MCF 10A (cell line): ENCODE data around the gene ZNF783. TPM values are rescaled to one million over a fixed set of nuclear protein-coding genes. Genes with fewer than 3 reads are reported as not detected.
"Not testable (repeated sequence)": the region's sequence is repeated elsewhere in the genome, so short reads cannot be mapped to it uniquely, and the experiment has no call there.

Experiments used
- BruUV-seq: library from RNA; stranded (reverse); fragments of 400-500 nt; replicated peaks from 2 replicates; lab custom pipeline; 2021; lab: Mats Ljungman, UMichigan
- CTCF ChIA-PET: fragments of 300-600 bp; sonication (Branson Sonifier 250); formaldehyde crosslinking; extraction: SDS; loops from one replicate; lab custom pipeline; 2021; ENCODE audit warnings: antibody characterized with exemption, inconsistent platforms; lab: Yijun Ruan, JAX
- POLR2A ChIA-PET: fragments of 300-600, 350-650 bp; sonication (Branson Sonifier 250); formaldehyde crosslinking; extraction: SDS; loops from one replicate; lab custom pipeline; 2020; ENCODE audit warnings: antibody characterized with exemption, inconsistent platforms; lab: Yijun Ruan, JAX
- DNase-seq: peaks from one replicate; pipeline ENCODE4 v3.0.0-alpha.2; 2018; ENCODE audit not compliant: unreplicated experiment
- H3K27ac Mint-ChIP-seq: one replicate; pipeline ENCODE4 v1.8.0; 2022; ENCODE audit warnings: mild to moderate bottlenecking, low read depth, mixed read lengths; ENCODE audit not compliant: unreplicated experiment
- H3K27me3 Mint-ChIP-seq: one replicate; pipeline ENCODE4 v1.8.0; 2022; ENCODE audit warnings: mixed read lengths; ENCODE audit not compliant: insufficient read depth, unreplicated experiment
- H3K36me3 Mint-ChIP-seq: one replicate; pipeline ENCODE4 v1.8.0; 2022; ENCODE audit warnings: mild to moderate bottlenecking, moderate library complexity, mixed read lengths; ENCODE audit not compliant: insufficient read depth, unreplicated experiment
- H3K4me1 Mint-ChIP-seq: one replicate; pipeline ENCODE4 v1.8.0; 2022; ENCODE audit warnings: mixed read lengths; ENCODE audit not compliant: insufficient read depth, unreplicated experiment
- H3K4me3 Mint-ChIP-seq: one replicate; pipeline ENCODE4 v1.8.0; 2022; ENCODE audit warnings: mild to moderate bottlenecking, moderate library complexity, mixed read lengths; ENCODE audit not compliant: unreplicated experiment
- H3K9me3 Mint-ChIP-seq: one replicate; pipeline ENCODE4 v1.8.0; 2022; ENCODE audit warnings: mixed read lengths; ENCODE audit not compliant: unreplicated experiment
- intact Hi-C: fragments of 100-400 bp; cut with micrococcal nuclease; formaldehyde crosslinking; loops from 2 replicates; pipeline ENCODE4 v1.14.1; 2022
- total RNA-seq: library from RNA; stranded (reverse); gene quantifications from 2 replicates; pipeline ENCODE4 v1.2.3, GENCODE V29; 2022
- TF ChIP-seq, protein P1 (sequence below): fragments of 200-600 bp; IDR thresholded peaks from one replicate; pipeline ENCODE4 v1.8.0; 2022; ENCODE audit warnings: antibody characterized with exemption, mild to moderate bottlenecking; ENCODE audit not compliant: unreplicated experiment

ZNF783 gene
- total RNA-seq, 1 experiment from 2014 or later, result 39.5 TPM

DNA sequence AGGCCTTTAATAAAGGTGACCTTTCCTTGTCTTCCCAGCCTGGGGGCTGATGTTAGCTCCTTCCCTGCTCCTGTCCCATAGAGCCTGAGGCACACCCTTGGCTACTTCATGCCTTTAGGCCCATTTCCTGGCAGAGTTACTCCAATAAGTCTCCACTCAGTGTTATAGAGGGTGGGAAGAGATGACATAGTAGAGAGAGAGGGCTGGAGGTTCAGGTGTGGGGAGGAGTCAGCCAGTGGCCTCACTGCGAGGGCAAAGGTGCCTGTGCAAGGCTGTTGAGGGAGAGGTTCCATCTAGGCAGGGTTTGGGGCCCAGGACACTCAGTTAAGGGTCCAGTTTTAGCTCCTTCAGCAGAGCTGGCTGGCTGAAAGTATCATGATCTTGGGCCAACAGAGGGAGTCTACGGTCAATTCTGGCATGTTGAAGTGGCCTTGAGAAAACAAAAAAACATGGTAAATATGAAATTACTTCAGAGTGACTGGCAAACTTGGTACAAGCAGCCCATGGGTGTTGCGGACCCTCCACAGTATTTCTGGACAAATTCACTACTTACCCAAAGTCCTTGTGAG, 67.9 kb downstream of the ZNF783 start:
- CTCF ChIA-PET, result interaction anchor here (0.6 to 1.6 kb wide), 3 partner anchors 20 to 166 kb away, joined by 3 to 4 read pairs (median 3); no protein-coding TSS in a partner anchor
- TF ChIP-seq, protein P1, sequence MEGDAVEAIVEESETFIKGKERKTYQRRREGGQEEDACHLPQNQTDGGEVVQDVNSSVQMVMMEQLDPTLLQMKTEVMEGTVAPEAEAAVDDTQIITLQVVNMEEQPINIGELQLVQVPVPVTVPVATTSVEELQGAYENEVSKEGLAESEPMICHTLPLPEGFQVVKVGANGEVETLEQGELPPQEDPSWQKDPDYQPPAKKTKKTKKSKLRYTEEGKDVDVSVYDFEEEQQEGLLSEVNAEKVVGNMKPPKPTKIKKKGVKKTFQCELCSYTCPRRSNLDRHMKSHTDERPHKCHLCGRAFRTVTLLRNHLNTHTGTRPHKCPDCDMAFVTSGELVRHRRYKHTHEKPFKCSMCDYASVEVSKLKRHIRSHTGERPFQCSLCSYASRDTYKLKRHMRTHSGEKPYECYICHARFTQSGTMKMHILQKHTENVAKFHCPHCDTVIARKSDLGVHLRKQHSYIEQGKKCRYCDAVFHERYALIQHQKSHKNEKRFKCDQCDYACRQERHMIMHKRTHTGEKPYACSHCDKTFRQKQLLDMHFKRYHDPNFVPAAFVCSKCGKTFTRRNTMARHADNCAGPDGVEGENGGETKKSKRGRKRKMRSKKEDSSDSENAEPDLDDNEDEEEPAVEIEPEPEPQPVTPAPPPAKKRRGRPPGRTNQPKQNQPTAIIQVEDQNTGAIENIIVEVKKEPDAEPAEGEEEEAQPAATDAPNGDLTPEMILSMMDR, result no peak
- POLR2A ChIA-PET, result no interaction called here
- intact Hi-C loops, result no loop called here
- H3K4me3 Mint-ChIP-seq, result no peak overlapping the region
- H3K27ac Mint-ChIP-seq, result no peak overlapping the region
- no TSS peak for BruUV-seq
- H3K27me3 Mint-ChIP-seq, result peaks cover 24% of the 10 kb centered on the region
- H3K9me3 Mint-ChIP-seq, result peaks cover 8% of the 10 kb centered on the region
- no peak for DNase-seq
- no peaks in the 10 kb centered on the region for H3K36me3 Mint-ChIP-seq
- no peaks in the 10 kb centered on the region for H3K4me1 Mint-ChIP-seq

DNA sequence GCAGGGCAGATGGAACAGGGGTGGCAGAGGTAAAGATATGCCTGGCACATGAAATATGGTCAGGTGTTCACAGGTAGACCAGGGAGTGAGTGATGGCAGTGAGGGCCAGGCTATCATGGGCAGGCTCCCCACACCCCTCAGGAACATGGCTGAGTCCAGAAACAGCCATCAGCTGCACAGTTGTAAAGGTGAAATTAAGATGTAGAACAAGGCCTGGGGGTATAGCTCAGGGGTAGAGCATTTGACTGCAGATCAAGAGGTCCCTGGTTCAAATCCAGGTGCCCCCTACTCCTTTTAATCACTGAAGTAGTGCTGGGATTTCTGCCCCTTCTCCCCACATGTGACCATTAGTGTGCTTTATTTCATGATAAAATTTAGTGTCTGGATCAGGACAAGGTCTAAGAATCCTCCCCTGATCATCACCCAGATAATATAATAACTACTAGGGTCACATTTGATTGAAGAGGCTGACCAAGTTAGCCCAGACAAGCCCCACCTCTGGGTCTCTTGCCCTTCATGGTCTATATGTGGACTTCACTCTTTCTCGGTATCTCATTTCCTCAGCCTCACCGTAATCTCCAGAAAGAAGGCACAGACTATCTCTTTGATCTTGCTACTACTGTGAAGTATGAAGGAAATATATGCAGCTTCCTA, 69.0 kb downstream of the ZNF783 start:
- Mint-ChIP-seq H3K9me3 (no peaks in the 10 kb centered on the region), H3K27me3 (peaks cover 35% of the 10 kb centered on the region), H3K4me1 (no peaks in the 10 kb centered on the region), H3K4me3 (no peak overlapping the region), H3K27ac (no peak overlapping the region), H3K36me3 (no peaks in the 10 kb centered on the region)
- TF ChIP-seq, protein P1, result no peak
- BruUV-seq, result no TSS peak
- ChIA-PET POLR2A (no interaction called here), CTCF (interaction anchor here (1.0 to 1.6 kb wide), 2 partner anchors 21 kb away, joined by 3 to 4 read pairs; no protein-coding TSS in a partner anchor)
- DNase-seq, result no peak
- intact Hi-C loops, result no loop called here

DNA sequence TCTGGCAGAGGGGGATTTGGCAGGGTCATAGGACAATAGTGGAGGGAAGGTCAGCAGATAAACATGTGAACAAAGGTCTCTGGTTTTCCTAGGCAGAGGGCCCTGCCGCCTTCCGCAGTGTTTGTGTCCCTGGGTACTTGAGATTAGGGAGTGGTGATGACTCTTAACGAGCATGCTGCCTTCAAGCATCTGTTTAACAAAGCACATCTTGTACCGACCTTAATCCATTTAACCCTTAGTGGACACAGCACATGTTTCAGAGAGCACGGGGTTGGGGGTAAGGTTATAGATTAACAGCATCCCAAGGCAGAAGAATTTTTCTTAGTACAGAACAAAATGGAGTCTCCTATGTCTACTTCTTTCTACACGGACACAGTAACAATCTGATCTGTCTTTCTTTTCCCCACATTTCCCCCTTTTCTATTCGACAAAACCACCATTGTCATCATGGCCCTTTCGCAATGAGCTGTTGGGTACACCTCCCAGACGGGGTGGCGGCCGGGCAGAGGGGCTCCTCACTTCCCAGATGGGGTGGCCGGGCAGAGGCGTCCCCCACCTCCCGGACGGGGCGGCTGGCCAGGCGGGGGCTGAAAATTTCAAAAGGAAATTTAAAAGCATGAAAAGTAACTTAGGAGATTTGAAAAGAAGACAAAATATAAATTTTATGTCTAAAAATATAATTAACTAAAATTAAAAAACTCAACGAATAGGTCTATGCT, 70.8 kb downstream of the ZNF783 start:
- POLR2A ChIA-PET, H3K4me3 Mint-ChIP-seq, CTCF ChIA-PET, H3K4me1 Mint-ChIP-seq, H3K36me3 Mint-ChIP-seq, H3K27ac Mint-ChIP-seq, intact Hi-C loops, DNase-seq, H3K9me3 Mint-ChIP-seq, BruUV-seq: not testable (repeated sequence)
- H3K27me3 Mint-ChIP-seq, result peaks cover 35% of the 10 kb centered on the region

DNA sequence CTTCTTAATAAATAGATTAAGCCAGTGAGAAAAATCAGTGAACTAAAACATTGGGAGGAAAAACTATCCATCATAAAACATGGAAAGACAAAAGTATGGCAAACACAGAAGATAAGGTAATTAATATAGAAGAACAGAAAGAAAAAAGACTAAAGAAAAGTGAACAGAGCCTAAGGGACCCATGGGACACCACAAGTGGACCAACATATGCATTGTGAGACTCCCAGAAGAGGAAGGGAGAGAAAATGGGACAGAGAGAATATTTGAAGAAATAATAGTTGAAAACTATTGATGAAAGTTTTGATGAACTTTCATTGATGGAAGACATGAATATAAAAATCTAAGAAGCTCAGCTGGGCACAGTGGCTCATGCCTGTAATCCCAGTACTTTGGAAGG, 71.3 kb downstream of the ZNF783 start:
- H3K27me3 Mint-ChIP-seq, result peaks cover 35% of the 10 kb centered on the region
- POLR2A ChIA-PET, result no interaction called here
- CTCF ChIA-PET, result no interaction called here
- no peaks in the 10 kb centered on the region for H3K9me3 Mint-ChIP-seq
- DNase-seq, result no peak
- BruUV-seq, result no TSS peak
- H3K36me3 Mint-ChIP-seq, result no peaks in the 10 kb centered on the region
- no peaks in the 10 kb centered on the region for H3K4me1 Mint-ChIP-seq
- intact Hi-C loops, result no loop called here
- TF ChIP-seq, protein P1, result no peak
- no peak overlapping the region for H3K4me3 Mint-ChIP-seq
- H3K27ac Mint-ChIP-seq, result no peak overlapping the region
